ENCODE measurements around the gene ST13. TPM values are rescaled to one million over a fixed set of nuclear protein-coding genes. Genes with fewer than 3 reads are reported as not detected.
A peak's percentile ranks its signal among the peaks of the same experiment; 100 is the strongest.

Gene ST13
- total RNA-seq, 1 donor from 2014 or later, result 289 TPM

DNA sequence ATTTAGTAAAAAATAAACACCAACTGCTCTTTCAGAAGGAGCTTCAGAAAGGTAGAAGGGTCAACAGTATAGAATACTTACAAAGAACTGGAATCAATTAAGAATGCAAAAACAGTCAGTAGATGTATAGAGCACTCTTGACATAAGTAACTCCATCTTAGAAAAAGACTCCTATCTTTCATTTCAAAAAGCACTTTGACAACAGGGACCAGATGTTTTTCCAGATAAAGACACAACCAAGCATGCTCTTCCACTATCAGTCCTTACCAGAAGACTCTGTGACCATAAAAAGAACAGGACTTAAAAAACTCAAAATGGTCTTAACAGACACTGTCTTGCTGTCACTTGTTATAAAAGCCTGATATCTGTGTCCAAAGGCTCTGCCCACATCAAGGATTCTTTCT is 42.5 kb downstream of the ST13 start:
- no peak overlapping the region for H3K4me3 Mint-ChIP-seq (ENCODE audit: unreplicated experiment)
- no peaks in the 10 kb centered on the region for H3K9me3 Mint-ChIP-seq (ENCODE audit: unreplicated experiment)
- DNase-seq (ENCODE audit: extremely low spot score, unreplicated experiment), result no peak
- H3K27me3 Mint-ChIP-seq (ENCODE audit: unreplicated experiment), result no peaks in the 10 kb centered on the region
- H3K36me3 Mint-ChIP-seq (ENCODE audit: unreplicated experiment), result peaks cover 2% of the 10 kb centered on the region
- peaks cover 23% of the 10 kb centered on the region for H3K4me1 Mint-ChIP-seq (ENCODE audit: unreplicated experiment)
- TF ChIP-seq, protein P1, sequence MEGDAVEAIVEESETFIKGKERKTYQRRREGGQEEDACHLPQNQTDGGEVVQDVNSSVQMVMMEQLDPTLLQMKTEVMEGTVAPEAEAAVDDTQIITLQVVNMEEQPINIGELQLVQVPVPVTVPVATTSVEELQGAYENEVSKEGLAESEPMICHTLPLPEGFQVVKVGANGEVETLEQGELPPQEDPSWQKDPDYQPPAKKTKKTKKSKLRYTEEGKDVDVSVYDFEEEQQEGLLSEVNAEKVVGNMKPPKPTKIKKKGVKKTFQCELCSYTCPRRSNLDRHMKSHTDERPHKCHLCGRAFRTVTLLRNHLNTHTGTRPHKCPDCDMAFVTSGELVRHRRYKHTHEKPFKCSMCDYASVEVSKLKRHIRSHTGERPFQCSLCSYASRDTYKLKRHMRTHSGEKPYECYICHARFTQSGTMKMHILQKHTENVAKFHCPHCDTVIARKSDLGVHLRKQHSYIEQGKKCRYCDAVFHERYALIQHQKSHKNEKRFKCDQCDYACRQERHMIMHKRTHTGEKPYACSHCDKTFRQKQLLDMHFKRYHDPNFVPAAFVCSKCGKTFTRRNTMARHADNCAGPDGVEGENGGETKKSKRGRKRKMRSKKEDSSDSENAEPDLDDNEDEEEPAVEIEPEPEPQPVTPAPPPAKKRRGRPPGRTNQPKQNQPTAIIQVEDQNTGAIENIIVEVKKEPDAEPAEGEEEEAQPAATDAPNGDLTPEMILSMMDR (IDR thresholded peaks at IDR 0.05), result no peak
- no peak overlapping the region for H3K27ac Mint-ChIP-seq (ENCODE audit: unreplicated experiment)

- Mint-ChIP-seq H3K27me3 (ENCODE audit: unreplicated experiment) (no peaks in the 10 kb centered on the region), H3K27ac (ENCODE audit: unreplicated experiment) (peak overlapping the region; percentile 81), H3K9me3 (ENCODE audit: unreplicated experiment) (no peaks in the 10 kb centered on the region), H3K4me1 (ENCODE audit: unreplicated experiment) (peaks cover 21% of the 10 kb centered on the region), H3K4me3 (ENCODE audit: unreplicated experiment) (peak overlapping the region; percentile 40), H3K36me3 (ENCODE audit: unreplicated experiment) (peaks cover 5% of the 10 kb centered on the region)
- DNase-seq (ENCODE audit: extremely low spot score, unreplicated experiment), result no peak
- TF ChIP-seq, protein P1 (IDR thresholded peaks at IDR 0.05), result no peak
Measured at GRCh38 chr22:40808018-40808841, 48.2 kb downstream of the ST13 start.

DNA sequence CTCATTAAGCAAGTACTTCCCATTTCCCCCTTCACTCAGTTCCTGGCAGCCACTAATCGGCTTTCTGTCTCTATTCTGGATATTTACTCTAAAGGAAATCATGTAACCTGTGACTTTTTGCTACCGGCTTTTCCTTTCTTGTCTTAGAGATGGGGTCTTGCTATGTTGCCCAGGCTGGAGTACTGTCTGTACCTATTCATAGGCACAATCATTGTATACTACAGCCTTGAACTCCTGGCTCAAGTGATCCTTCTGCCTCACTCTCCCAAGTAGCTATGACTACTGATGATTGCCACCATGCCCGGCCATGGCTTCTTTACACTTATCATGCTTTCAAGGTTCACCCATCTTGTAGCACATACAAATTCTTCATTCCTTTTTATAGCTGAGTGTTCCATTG is 49.7 kb downstream of the ST13 start:
- Mint-ChIP-seq H3K36me3 (ENCODE audit: unreplicated experiment) (peaks cover 5% of the 10 kb centered on the region), H3K9me3 (ENCODE audit: unreplicated experiment) (no peaks in the 10 kb centered on the region), H3K4me3 (ENCODE audit: unreplicated experiment) (no peak overlapping the region), H3K4me1 (ENCODE audit: unreplicated experiment) (peaks cover 21% of the 10 kb centered on the region), H3K27ac (ENCODE audit: unreplicated experiment) (no peak overlapping the region), H3K27me3 (ENCODE audit: unreplicated experiment) (no peaks in the 10 kb centered on the region)
- no peak for DNase-seq (ENCODE audit: extremely low spot score, unreplicated experiment)
- TF ChIP-seq, protein P1 (IDR thresholded peaks at IDR 0.05), result no peak

- peaks cover 21% of the 10 kb centered on the region for H3K4me1 Mint-ChIP-seq (ENCODE audit: unreplicated experiment)
- DNase-seq (ENCODE audit: extremely low spot score, unreplicated experiment), result no peak
- TF ChIP-seq, protein P1 (IDR thresholded peaks at IDR 0.05), result no peak
- H3K36me3 Mint-ChIP-seq (ENCODE audit: unreplicated experiment), result peaks cover 5% of the 10 kb centered on the region
- no peaks in the 10 kb centered on the region for H3K27me3 Mint-ChIP-seq (ENCODE audit: unreplicated experiment)
- no peak overlapping the region for H3K27ac Mint-ChIP-seq (ENCODE audit: unreplicated experiment)
- no peaks in the 10 kb centered on the region for H3K9me3 Mint-ChIP-seq (ENCODE audit: unreplicated experiment)
- H3K4me3 Mint-ChIP-seq (ENCODE audit: unreplicated experiment), result no peak overlapping the region
Measured at GRCh38 chr22:40805699-40806203, 50.7 kb downstream of the ST13 start.

DNA sequence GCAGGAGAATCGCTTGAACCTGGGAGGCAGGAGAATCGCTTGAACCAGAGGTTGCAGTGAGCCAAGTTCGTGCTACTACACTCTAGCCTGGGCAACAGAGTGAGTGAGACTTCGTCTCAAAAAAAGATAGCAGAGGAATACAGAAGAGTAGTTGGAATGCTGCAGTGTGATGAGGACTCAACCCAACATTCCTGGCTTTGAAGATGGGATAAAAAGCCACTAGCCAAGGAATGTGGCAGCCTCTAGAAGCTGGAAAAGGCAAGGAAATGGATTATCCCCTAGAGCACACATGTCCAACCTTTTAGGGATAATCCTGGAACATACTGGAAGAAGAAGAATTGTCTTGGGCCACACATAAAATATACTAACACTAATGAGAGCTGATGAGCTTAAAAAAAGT is 51.2 kb downstream of the ST13 start:
- H3K27me3 Mint-ChIP-seq (ENCODE audit: unreplicated experiment), result no peaks in the 10 kb centered on the region
- TF ChIP-seq, protein P1 (IDR thresholded peaks at IDR 0.05), result no peak
- no peak overlapping the region for H3K4me3 Mint-ChIP-seq (ENCODE audit: unreplicated experiment)
- H3K9me3 Mint-ChIP-seq (ENCODE audit: unreplicated experiment), result no peaks in the 10 kb centered on the region
- H3K36me3 Mint-ChIP-seq (ENCODE audit: unreplicated experiment), result peaks cover 5% of the 10 kb centered on the region
- DNase-seq (ENCODE audit: extremely low spot score, unreplicated experiment), result no peak
- no peak overlapping the region for H3K27ac Mint-ChIP-seq (ENCODE audit: unreplicated experiment)
- peaks cover 21% of the 10 kb centered on the region for H3K4me1 Mint-ChIP-seq (ENCODE audit: unreplicated experiment)

All from osteocyte (in vitro differentiated cells).